H9 (cell line): Measurements from ENCODE around the gene PHF21B. TPM values are rescaled to one million over a fixed set of nuclear protein-coding genes. Genes with fewer than 3 reads are reported as not detected.
A peak's percentile ranks its signal among the peaks of the same experiment; 100 is the strongest.

Experiments
- DNase-seq: peaks from one replicate; pipeline ENCODE4 v3.0.0-alpha.2; 2017
- H2AFZ ChIP-seq: one replicate; pipeline ENCODE4 v1.6.1; 2013; ENCODE audit warnings: mild to moderate bottlenecking, low read length, control low read depth, moderate library complexity
- H2AK5ac ChIP-seq: 2 replicates; pipeline ENCODE4 v1.6.1; 2013; ENCODE audit warnings: low read length, control low read depth, mixed read lengths; ENCODE audit not compliant: insufficient read length
- H2BK120ac ChIP-seq: one replicate; pipeline ENCODE4 v1.6.1; 2013; ENCODE audit warnings: low read depth, mild to moderate bottlenecking, low read length, control low read depth, inconsistent platforms; ENCODE audit not compliant: poor library complexity, severe bottlenecking
- H2BK12ac ChIP-seq: 2 replicates; pipeline ENCODE4 v1.6.1; 2013; ENCODE audit warnings: low read length, control low read depth, mixed read lengths, low read depth; ENCODE audit not compliant: insufficient read length
- H2BK15ac ChIP-seq: 2 replicates; pipeline ENCODE4 v1.6.1; 2013; ENCODE audit warnings: low read depth, low read length, control low read depth
- H2BK20ac ChIP-seq: one replicate; pipeline ENCODE4 v1.6.1; 2013; ENCODE audit warnings: low read depth, mild to moderate bottlenecking, low read length, control low read depth, inconsistent platforms; ENCODE audit not compliant: poor library complexity, severe bottlenecking
- H2BK5ac ChIP-seq: 2 replicates; pipeline ENCODE4 v1.6.1; 2013; ENCODE audit warnings: low read length, control low read depth, mixed read lengths; ENCODE audit not compliant: insufficient read length
- H3K14ac ChIP-seq: 2 replicates; pipeline ENCODE4 v1.6.1; 2013; ENCODE audit warnings: low read length, control low read depth; ENCODE audit not compliant: insufficient read depth
- H3K18ac ChIP-seq: 2 replicates; pipeline ENCODE4 v1.6.1; 2013; ENCODE audit warnings: low read depth, mild to moderate bottlenecking, mixed read lengths, low read length, control low read depth; ENCODE audit not compliant: insufficient read length
- H3K23ac ChIP-seq: 2 replicates; pipeline ENCODE4 v1.6.1; 2013; ENCODE audit warnings: low read length, control low read depth, mixed read lengths, low read depth; ENCODE audit not compliant: insufficient read length
- H3K23me2 ChIP-seq: 2 replicates; pipeline ENCODE4 v1.6.1; 2013; ENCODE audit warnings: low read depth, mild to moderate bottlenecking, mixed read lengths, low read length, control low read depth; ENCODE audit not compliant: insufficient read length, poor library complexity, severe bottlenecking
- H3K27ac ChIP-seq: 2 replicates; pipeline ENCODE4 v1.5.1; 2013; ENCODE audit warnings: low read length, control low read depth, mixed read lengths, low read depth; ENCODE audit not compliant: insufficient read length
- H3K27me3 ChIP-seq: 2 replicates; pipeline ENCODE4 v1.6.1; 2013; ENCODE audit warnings: low read length, control low read depth, inconsistent platforms; ENCODE audit not compliant: insufficient read depth
- H3K4ac ChIP-seq: 2 replicates; pipeline ENCODE4 v1.6.1; 2013; ENCODE audit warnings: low read depth, mild to moderate bottlenecking, control low read depth, inconsistent platforms, low read length, moderate library complexity
- H3K4me1 ChIP-seq: 2 replicates; pipeline ENCODE4 v1.6.1; 2013; ENCODE audit warnings: low read length, control low read depth, inconsistent platforms; ENCODE audit not compliant: insufficient read depth
- H3K4me2 ChIP-seq: 2 replicates; pipeline ENCODE4 v1.6.1; 2013; ENCODE audit warnings: low read length, control low read depth, mixed read lengths; ENCODE audit not compliant: insufficient read length, insufficient read depth
- H3K56ac ChIP-seq: 2 replicates; pipeline ENCODE4 v1.6.1; 2013; ENCODE audit warnings: low read depth, mild to moderate bottlenecking, mixed read lengths, low read length, control low read depth; ENCODE audit not compliant: insufficient read length
- H3K79me1 ChIP-seq: 2 replicates; pipeline ENCODE4 v1.6.1; 2013; ENCODE audit warnings: low read depth, mild to moderate bottlenecking, moderate library complexity, low read length, control low read depth, inconsistent platforms; ENCODE audit not compliant: insufficient read depth, poor library complexity, severe bottlenecking
- H3K79me2 ChIP-seq: 2 replicates; pipeline ENCODE4 v1.6.1; 2013; ENCODE audit warnings: low read length, control low read depth, inconsistent platforms; ENCODE audit not compliant: insufficient read depth
- H3K9ac ChIP-seq: 2 replicates; pipeline ENCODE4 v1.6.1; 2013; ENCODE audit warnings: low read length, control low read depth, mixed read lengths; ENCODE audit not compliant: insufficient read length; ENCODE audit errors: extremely low read depth
- H3K9me3 ChIP-seq: one replicate; pipeline ENCODE4 v1.6.1; 2013; ENCODE audit warnings: low read depth, low read length, inconsistent platforms; ENCODE audit not compliant: control insufficient read depth
- H3T11ph ChIP-seq: one replicate; pipeline ENCODE4 v1.6.1; 2013; ENCODE audit warnings: mild to moderate bottlenecking, low read length, control low read depth, inconsistent platforms
- H4K20me1 ChIP-seq: one replicate; pipeline ENCODE4 v1.6.1; 2013; ENCODE audit not compliant: control insufficient read depth, insufficient read length, insufficient read depth
- H4K5ac ChIP-seq: 2 replicates; pipeline ENCODE4 v1.6.1; 2013; ENCODE audit warnings: low read depth, mild to moderate bottlenecking, mixed read lengths, low read length, control low read depth; ENCODE audit not compliant: insufficient read length
- H4K8ac ChIP-seq: replicated peaks from 2 replicates; pipeline ENCODE4 v1.6.1; 2013; ENCODE audit warnings: low read length, control low read depth, mixed read lengths, low read depth; ENCODE audit not compliant: insufficient read length
- H4K91ac ChIP-seq: 2 replicates; pipeline ENCODE4 v1.6.1; 2013; ENCODE audit warnings: low read depth, mild to moderate bottlenecking, moderate library complexity, mixed read lengths, low read length, control low read depth; ENCODE audit not compliant: insufficient read length
- H3K27ac Mint-ChIP-seq, 3 experiments: 2 replicates in 2 of 3; 3 replicates in 1 of 3; pipeline ENCODE4 v1.8.0; 2020 to 2021; ENCODE audit warnings: mixed read lengths in 3 of 3, mild to moderate bottlenecking in 1 of 3, moderate library complexity in 1 of 3
- H3K27me3 Mint-ChIP-seq: 2 replicates; pipeline ENCODE4 v1.8.0; 2021; ENCODE audit warnings: low read depth, mild to moderate bottlenecking, moderate library complexity, mixed read lengths
- H3K36me3 Mint-ChIP-seq, 3 experiments: 2 replicates in 2 of 3; 3 replicates in 1 of 3; pipeline ENCODE4 v1.8.0; 2020 to 2021; ENCODE audit warnings: low read depth in 3 of 3, mixed read lengths in 3 of 3; ENCODE audit not compliant: insufficient read depth in 1 of 3
- H3K4me1 Mint-ChIP-seq, 2 experiments: 2 replicates each; pipeline ENCODE4 v1.8.0; 2020; ENCODE audit warnings: mixed read lengths in 2 of 2
- H3K4me3 Mint-ChIP-seq, 2 experiments: 2 replicates in 1 of 2; 3 replicates in 1 of 2; pipeline ENCODE4 v1.8.0; 2020 to 2021; ENCODE audit warnings: mild to moderate bottlenecking in 2 of 2, mixed read lengths in 2 of 2, moderate library complexity in 1 of 2
- H3K9me3 Mint-ChIP-seq, 2 experiments: 2 replicates in 1 of 2; 3 replicates in 1 of 2; pipeline ENCODE4 v1.8.0; 2020; ENCODE audit warnings: mild to moderate bottlenecking in 2 of 2, mixed read lengths in 2 of 2, moderate library complexity in 1 of 2
- CTCF ChIP-seq: fragments of 200-600 bp; sonication (generic); conservative IDR thresholded peaks from 3 replicates; pipeline ENCODE4 v1.8.0; 2021; ENCODE audit warnings: antibody characterized with exemption, mild to moderate bottlenecking
- WGBS: extraction: QIAGEN DNeasy Blood & Tissue Kit; methylation state at CpG from one replicate; pipeline ENCODE4 v1.1.7; 2013; ENCODE audit warnings: missing lambda C conversion rate, low lambda C conversion rate, mixed read lengths; ENCODE audit not compliant: insufficient read length; ENCODE audit errors: extremely low coverage; 5-methylcytosine and 5-hydroxymethylcytosine counted together
- total RNA-seq: library from RNA; stranded (reverse); gene quantifications from 2 replicates; pipeline ENCODE4 v1.2.1, GENCODE V29; 2021

PHF21B gene
- total RNA-seq, 1 experiment from 2014 or later, result 60.3 TPM

GRCh38 chr22:44882226-44882905 lies 127.4 kb downstream of the PHF21B start:
- Histone ChIP-seq H3K4me2 (no peak overlapping the region), H2BK15ac (no peak overlapping the region), H3K23me2 (no peaks in the 10 kb centered on the region), H2BK5ac (no peak overlapping the region), H3K9ac (no peak overlapping the region), H3K56ac (no peak overlapping the region), H3K27ac (no peak overlapping the region), H3K4me1 (no peaks in the 10 kb centered on the region), H4K5ac (no peak overlapping the region), H2BK12ac (no peak overlapping the region), H2BK20ac (no peak overlapping the region), H3K9me3 (no peaks in the 10 kb centered on the region), H3K79me1 (no peaks in the 10 kb centered on the region), H4K8ac (no peak overlapping the region), H3K14ac (no peak overlapping the region), H3K18ac (no peak overlapping the region), H3K23ac (no peak overlapping the region), H4K91ac (no peak overlapping the region), H2AK5ac (no peak overlapping the region), H3K4ac (no peak overlapping the region), H2BK120ac (no peak overlapping the region), H2AFZ (no peak overlapping the region), H3K27me3 (no peaks in the 10 kb centered on the region), H3K79me2 (no peaks in the 10 kb centered on the region), H3T11ph (no peak overlapping the region), H4K20me1 (no peaks in the 10 kb centered on the region)
- no peak; the same call in 2 of the 3 replicates for TF ChIP-seq CTCF
- DNase-seq, result peak; percentile 28
- no CpG with 5 or more reads among the region's 26 CpGs for WGBS
- no peaks in the 10 kb centered on the region for H3K4me1 Mint-ChIP-seq
- no peak overlapping the region for H3K4me3 Mint-ChIP-seq
- H3K9me3 Mint-ChIP-seq, result peaks cover 3 to 8% of the 10 kb centered on the region in 2 experiments
- H3K27ac Mint-ChIP-seq, result peak overlapping the region in 1 of 3 experiments; percentile 34; a peak in 1 of 7 replicates
- peaks cover 26 to 44% (median 35%) of the 10 kb centered on the region in 3 experiments for H3K36me3 Mint-ChIP-seq
- no peaks in the 10 kb centered on the region; the same call in 1 of the 2 replicates for H3K27me3 Mint-ChIP-seq
